Ovary (tissue), 9 donors: ENCODE measurements around the gene CEMP1. TPM values are rescaled to one million over a fixed set of nuclear protein-coding genes. Genes with fewer than 3 reads are reported as not detected.
"Not testable (repeated sequence)": the region's sequence is repeated elsewhere in the genome, so short reads cannot be mapped to it uniquely, and the experiment has no call there.

Source experiments
- DNase-seq, 5 donors: peaks; one replicate each; pipeline ENCODE4 v3.0.0-alpha.2; 2019 to 2020
- H3K27ac ChIP-seq, 2 donors: fragments of 200-600 bp; one replicate each; pipeline versions ENCODE4 v1.5.1 to v1.8.0; 2019 to 2022
- H3K27me3 ChIP-seq: fragments of 200-600 bp; one replicate; pipeline ENCODE4 v1.8.0; 2022
- H3K36me3 ChIP-seq: fragments of 200-600 bp; sonication (generic); one replicate; pipeline ENCODE4 v1.5.1; 2019
- H3K4me1 ChIP-seq: one replicate; pipeline ENCODE4 v1.8.1; 2013; ENCODE audit warnings: mild to moderate bottlenecking, moderate library complexity; ENCODE audit not compliant: insufficient read depth
- H3K4me3 ChIP-seq: fragments of 200-600 bp; sonication (generic); one replicate; pipeline ENCODE4 v1.5.1; 2017
- H3K9me3 ChIP-seq, 2 donors: fragments of 200-600 bp in 1 of 2; sonication (generic) in 1 of 2; one replicate each; pipeline versions ENCODE4 v1.5.1 to v1.8.1; 2013 to 2019; ENCODE audit warnings: mild to moderate bottlenecking in 1 of 2, moderate library complexity in 1 of 2
- EP300 ChIP-seq: sonication (generic); formaldehyde crosslinking; IDR thresholded peaks from one replicate; pipeline ENCODE4 v1.6.1; 2017; ENCODE audit warnings: antibody characterized with exemption
- POLR2A ChIP-seq: fragments of 450-650 bp; IDR thresholded peaks from one replicate; pipeline ENCODE4 v1.6.1; 2017; ENCODE audit warnings: antibody characterized with exemption, mild to moderate bottlenecking, moderate library complexity
- WGBS, 3 donors: extraction: QIAGEN DNeasy Blood & Tissue Kit in 1 of 3; methylation state at CpG; one replicate each; pipeline versions ENCODE4 v1.1.5 to v1.1.7; 2013 to 2017; 5-methylcytosine and 5-hydroxymethylcytosine counted together
- intact Hi-C, 4 donors: fragments of 100-400 bp; cut with DNase I; formaldehyde crosslinking; loops; one replicate each; pipeline versions ENCODE4 v1.11.0 to v1.15.1; 2022 to 2023
- polyA plus RNA-seq, 2 donors: library from polyadenylated mRNA; stranded (reverse); fragments of 200-250 nt in 1 of 2; fragments of 350-450 nt in 1 of 2; fragmentation: Illumina TruSeq in 1 of 2; extraction: RNeasy Lipid Tissue Mini Kit (QIAGEN cat#74804) in 1 of 2; gene quantifications; one replicate each; pipeline ENCODE4 v1.2.3, GENCODE V29; 2013 to 2014
- total RNA-seq, 7 donors: library from RNA; depleted of rRNA in 2 of 7; stranded (reverse); fragments of >200 nt in 2 of 7; fragmentation: NEBNext Ultra II Directional in 3 of 7; extraction: Animal tissue kit (Norgen Biotek cat#: 25700) in 3 of 7; gene quantifications; one replicate each; pipeline versions ENCODE4 v1.1.0 to v1.2.4, GENCODE V29; 2016 to 2023
- TF ChIP-seq, protein P1 (sequence below), 3 donors: fragments of 450-650 bp in 2 of 3; fragments of 200-600 bp in 1 of 3; IDR thresholded peaks; one replicate each; pipeline versions ENCODE4 v1.5.1 to v1.8.0; 2016 to 2022; ENCODE audit warnings: antibody characterized with exemption in 3 of 3, mild to moderate bottlenecking in 1 of 3
- donor health status: DM: no; HTN: no; CAD: no; lungs with moderate emphysema.
- donor health status: DM: no; HTN: no; CAD: no.
- donor health status: Bipolar disorder and iron deficiency.
- donor health status: DM: yes; HTN: yes; CAD: no.
- donor health status: DM: no; HTN: no; CAD: no.
- donor health status: DM: yes; HTN: yes; CAD: no.

The CEMP1 gene
- total and polyA plus RNA-seq, 9 donors, result 0.33 to 1.0 (median 0.37) TPM; not detected in 4

DNA sequence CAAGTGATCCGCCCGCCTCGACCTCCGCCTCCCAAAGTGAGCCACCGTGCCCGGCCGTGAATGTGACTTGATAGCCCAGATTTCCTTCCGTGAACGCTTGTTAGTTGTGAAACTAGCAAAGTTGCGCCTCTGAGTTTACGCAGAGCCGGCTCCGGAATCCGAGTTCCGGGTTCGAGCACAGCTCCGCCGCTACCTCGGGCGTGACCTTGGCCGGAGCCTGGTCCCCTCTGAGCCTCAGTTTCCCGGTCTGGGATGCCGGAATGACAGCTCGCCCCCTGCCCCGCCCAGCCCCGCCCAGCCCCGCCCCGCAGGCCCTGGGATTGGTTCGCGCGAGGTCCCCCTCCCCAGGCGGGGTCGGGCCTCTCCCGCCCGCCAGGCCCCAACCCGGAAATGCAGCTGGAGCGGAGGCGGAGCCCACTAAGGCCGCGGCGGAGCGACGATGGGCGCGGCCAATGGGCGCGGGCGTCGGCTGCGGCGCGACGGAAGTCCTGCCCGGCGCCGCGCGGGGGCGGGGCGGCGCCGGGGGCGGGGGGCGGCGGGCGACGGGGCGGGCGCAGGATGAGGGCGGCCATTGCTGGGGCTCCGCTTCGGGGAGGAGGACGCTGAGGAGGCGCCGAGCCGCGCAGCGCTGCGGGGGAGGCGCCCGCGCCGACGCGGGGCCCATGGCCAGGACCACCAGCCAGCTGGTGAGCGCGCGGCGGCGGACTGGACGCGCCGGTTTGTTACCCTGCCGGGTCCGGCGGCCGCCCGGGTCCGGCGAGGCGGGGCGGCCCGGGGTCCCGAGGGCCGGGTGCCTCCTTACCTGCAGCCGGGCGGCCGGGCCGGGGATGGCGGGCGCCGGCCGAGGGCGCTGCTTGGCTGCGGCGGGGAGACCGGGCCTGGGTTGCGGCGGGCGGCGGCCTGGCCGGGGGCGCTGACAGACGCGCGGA lies 6.5 kb upstream of the CEMP1 start, which contains the start of gene PDPK1:
Gene PDPK1, plus strand, starts transcription at position 571 of the 929 bp plus-strand sequence. Its CDS starts 92 bp downstream, at position 663.
- Histone ChIP-seq H3K4me1 (peaks cover 11% of the 10 kb centered on the region), H3K27me3 (no peaks in the 10 kb centered on the region), H3K4me3 (peak within 1 kb of the TSS; percentile 66), H3K9me3 (no peaks in the 10 kb centered on the region), H3K36me3 (no peaks in the 10 kb centered on the region), H3K27ac (peak within 1 kb of the TSS in 1 of 2 donors; percentile 61)
- peak; percentile 93 to 96 (median 94) for DNase-seq
- WGBS, 3 donors, result 0 to 1% (median 0%) methylated on average over 34 to 125 of the region's 126 CpGs
- TF ChIP-seq POLR2A (peak; percentile 27), EP300 (no peak)
- TF ChIP-seq, protein P1, sequence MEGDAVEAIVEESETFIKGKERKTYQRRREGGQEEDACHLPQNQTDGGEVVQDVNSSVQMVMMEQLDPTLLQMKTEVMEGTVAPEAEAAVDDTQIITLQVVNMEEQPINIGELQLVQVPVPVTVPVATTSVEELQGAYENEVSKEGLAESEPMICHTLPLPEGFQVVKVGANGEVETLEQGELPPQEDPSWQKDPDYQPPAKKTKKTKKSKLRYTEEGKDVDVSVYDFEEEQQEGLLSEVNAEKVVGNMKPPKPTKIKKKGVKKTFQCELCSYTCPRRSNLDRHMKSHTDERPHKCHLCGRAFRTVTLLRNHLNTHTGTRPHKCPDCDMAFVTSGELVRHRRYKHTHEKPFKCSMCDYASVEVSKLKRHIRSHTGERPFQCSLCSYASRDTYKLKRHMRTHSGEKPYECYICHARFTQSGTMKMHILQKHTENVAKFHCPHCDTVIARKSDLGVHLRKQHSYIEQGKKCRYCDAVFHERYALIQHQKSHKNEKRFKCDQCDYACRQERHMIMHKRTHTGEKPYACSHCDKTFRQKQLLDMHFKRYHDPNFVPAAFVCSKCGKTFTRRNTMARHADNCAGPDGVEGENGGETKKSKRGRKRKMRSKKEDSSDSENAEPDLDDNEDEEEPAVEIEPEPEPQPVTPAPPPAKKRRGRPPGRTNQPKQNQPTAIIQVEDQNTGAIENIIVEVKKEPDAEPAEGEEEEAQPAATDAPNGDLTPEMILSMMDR (IDR thresholded peaks at IDR 0.05), result no peak
- intact Hi-C loops, result no loop called here

DNA sequence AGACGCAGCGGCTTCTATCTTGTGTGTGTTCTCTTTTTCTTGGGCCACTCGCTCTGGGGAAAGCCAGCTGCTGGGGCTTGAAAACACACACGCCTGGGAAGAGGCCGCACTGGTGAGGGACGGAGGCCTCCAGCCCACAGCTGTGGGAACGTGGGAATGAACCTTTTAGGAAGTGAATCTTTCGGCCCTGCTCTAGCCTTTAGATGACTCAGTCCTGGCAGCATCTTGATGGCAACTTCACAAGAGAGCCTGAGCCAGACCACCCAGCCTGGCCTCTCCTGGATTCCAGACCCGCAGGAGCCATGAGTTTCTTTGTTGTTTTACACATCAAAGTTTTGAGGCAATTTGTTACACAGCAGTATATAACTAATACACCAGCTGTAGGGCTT lies 4.4 kb upstream of the CEMP1 start:
- intact Hi-C loops, result no loop called here
- Histone ChIP-seq H3K9me3 (no peaks in the 10 kb centered on the region), H3K36me3 (no peaks in the 10 kb centered on the region), H3K4me1 (peaks cover 8% of the 10 kb centered on the region), H3K4me3 (no peak overlapping the region), H3K27ac (peak overlapping the region in 1 of 2 donors; percentile 45), H3K27me3 (no peaks in the 10 kb centered on the region)
- 40 to 43% (median 41%) methylated on average over 9 of the region's 9 CpGs for WGBS, 3 donors
- DNase-seq, result peak; percentile 34 to 62 (median 59)
- TF ChIP-seq, protein P1 (IDR thresholded peaks at IDR 0.05), result no peak
- TF ChIP-seq EP300 (no peak), POLR2A (no peak)

DNA sequence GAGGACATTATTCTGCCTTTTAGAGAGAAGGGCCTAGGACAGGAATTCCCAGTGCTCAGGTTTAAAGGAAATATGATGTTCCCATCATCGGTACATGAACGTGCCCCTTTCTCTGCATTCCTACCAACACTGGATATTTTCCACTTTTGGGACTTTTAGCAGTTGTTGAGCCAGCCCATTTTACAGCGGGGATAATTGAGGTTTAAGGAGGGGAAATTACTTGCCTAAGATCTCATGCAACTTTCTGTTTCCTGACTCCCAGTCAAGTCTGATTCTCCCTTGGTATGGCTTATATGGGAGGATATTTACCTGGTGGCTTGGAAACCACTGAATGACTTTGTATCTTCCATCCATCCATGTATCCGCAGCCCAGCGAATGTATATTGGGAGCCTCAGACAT lies 3.1 kb upstream of the CEMP1 start:
- WGBS, 3 donors, result 86 to 88% (median 87%) methylated on average over 5 of the region's 5 CpGs
- H3K9me3 ChIP-seq, H3K27ac ChIP-seq, intact Hi-C loops, H3K4me3 ChIP-seq, H3K27me3 ChIP-seq, H3K36me3 ChIP-seq, H3K4me1 ChIP-seq: not testable (repeated sequence)
- peak in 1 of 5 donors; percentile 14 for DNase-seq

DNA sequence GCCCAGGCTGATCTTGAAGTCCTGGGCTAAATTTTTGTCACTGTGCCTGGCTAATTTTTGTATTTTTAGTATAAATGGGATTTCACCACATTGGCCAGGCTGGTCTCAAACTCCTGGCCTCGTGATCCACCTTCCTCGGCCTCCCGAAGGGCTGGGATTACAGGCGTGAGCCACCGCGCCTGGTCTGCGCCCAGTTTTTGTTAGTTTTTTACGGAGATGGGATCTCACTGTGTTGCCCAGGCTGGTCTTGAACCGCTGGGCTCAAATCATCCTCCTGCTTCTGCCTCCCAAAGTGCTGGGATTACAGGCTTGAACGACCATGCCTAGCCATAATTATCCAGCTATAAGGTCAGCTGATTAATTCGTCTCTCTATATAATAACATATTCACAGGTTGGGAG lies 2.7 kb upstream of the CEMP1 start:
- TF ChIP-seq POLR2A (no peak), EP300 (no peak)
- TF ChIP-seq, protein P1 (IDR thresholded peaks at IDR 0.05), result no peak
- peak in 1 of 5 donors; percentile 24 for DNase-seq
- intact Hi-C loops, result no loop called here
- Histone ChIP-seq H3K9me3 (no peaks in the 10 kb centered on the region), H3K27ac (no peak overlapping the region), H3K36me3 (no peaks in the 10 kb centered on the region), H3K4me3 (no peak overlapping the region), H3K27me3 (no peaks in the 10 kb centered on the region), H3K4me1 (peaks cover 5% of the 10 kb centered on the region)
- WGBS, 3 donors, result 82 to 85% (median 85%) methylated on average over 11 of the region's 11 CpGs

DNA sequence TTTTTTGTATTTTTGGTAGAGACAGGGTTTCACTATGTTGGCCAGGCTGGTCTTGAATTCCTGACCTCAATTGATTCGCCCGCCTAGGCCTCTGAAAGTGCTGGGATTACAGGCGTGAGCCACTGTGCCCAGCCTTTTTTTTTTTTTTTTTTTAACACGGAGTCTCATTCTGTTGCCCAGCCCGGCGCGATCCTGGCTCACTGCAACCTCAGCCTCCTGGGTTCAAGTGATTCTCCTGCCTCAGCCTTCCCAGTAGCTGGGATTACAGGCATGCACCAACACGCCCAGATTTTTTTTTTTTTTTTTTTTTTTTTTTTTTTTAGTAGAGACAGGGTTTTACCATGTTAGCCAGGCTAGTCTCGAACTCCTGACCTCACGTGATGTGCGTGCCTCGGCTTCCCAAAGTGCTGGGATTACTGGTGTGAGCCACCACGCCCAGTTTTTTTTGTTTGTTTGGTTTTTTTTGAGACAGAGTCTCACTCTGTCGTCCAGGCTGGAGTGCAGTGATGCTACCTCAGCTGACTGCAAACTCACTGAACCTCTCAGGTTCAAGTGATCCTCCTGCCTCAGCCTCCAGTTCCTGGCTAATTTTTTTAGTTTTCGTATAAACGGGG lies 2.0 kb upstream of the CEMP1 start:
- H3K36me3 ChIP-seq, H3K27me3 ChIP-seq, H3K9me3 ChIP-seq, intact Hi-C loops, H3K4me1 ChIP-seq: not testable (repeated sequence)
- peak in 3 of 5 donors; percentile 38 to 42 (median 41) for DNase-seq
- Histone ChIP-seq H3K27ac (peak overlapping the region; percentile 88 to 90), H3K4me3 (peak overlapping the region; percentile 54)
- WGBS, 3 donors, result 28 to 46% (median 41%) methylated on average over 16 of the region's 16 CpGs
